NCI-H2227 (cell line): ENCODE results near the gene PARVB.
"Not testable (repeated sequence)": the region's sequence is repeated elsewhere in the genome, so short reads cannot be mapped to it uniquely, and the experiment has no call there.

ENCODE experiments used
- DNase-seq: peaks from one replicate; lab custom pipeline; 2025; ENCODE audit not compliant: unreplicated experiment; lab: John Stamatoyannopoulos, UW

PARVB gene

DNA sequence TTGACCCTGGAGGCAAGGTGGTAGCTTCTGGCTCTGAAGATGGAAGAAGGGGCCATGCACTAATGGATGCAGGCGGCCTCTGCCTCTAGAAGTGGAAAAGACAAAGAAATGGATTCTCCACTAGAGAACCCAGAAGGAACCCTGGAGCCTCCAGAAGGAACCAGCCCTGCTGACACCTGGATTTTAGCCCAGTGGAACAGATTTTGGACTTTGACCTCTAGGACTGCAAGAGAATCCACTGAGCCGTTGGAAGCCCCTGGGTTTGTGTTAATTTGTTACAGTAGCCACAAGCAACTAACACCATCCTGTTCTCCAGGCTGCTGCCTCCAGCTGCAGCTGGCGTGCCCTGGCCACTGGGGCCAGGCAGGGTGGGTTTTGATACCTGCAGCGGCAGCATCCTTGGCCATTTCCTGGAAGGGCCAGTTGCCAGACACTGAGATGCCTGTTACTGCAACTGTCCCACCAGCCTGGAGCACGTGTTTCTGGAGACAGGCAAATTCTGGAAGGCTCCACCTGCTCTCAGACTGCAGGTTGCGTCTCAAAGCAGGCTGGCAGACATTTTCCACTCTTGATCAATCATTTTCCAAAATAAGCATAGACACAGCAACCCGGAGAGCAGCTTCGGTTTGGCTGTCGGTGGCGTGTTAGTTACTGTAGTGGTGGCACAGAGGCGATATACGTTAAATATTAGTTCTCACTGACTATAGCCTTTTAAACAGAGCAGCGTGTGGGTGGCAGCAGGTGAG is 79.8 kb downstream of the PARVB start:
- DNase-seq: no peak

DNA sequence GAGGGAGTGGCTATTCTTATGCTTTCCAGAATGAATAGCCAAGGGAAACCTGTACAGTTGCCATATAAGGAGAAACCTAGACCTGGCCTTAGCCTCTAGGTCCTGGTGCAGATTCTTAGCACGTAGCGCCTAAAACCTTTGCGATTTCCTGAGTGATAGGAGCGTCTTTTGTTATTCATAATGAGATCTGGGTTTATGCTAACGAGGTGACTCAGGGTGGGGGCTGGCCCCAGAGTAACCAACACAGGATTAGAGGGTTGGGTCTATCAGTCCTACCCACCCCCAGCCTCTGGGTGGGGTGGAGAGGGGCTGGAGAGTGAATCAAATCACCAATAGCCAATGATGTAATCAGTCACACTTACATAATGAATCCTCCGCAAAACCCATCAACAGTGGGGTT is 83.2 kb downstream of the PARVB start:
- DNase-seq: no peak

DNA sequence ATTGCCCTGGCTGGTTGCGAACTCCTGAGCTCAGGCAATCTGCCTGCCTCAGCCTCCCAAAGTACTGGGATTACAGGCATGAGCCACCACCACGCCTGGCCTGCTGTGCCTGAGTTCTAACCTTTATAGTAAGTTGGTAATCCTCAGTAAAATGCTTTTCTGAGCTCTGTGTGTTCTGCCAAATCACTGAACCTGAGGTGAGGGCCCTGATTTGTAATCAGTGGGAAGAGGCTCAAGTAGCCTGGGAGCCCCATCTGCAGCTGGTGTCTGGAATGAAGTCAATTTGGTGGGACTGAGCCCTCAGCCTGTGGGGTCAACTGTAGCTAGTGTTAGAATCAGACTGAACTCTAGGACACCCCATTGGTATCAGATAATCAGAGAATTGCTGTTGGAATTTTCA is 84.0 kb downstream of the PARVB start:
- no peak for DNase-seq

DNA sequence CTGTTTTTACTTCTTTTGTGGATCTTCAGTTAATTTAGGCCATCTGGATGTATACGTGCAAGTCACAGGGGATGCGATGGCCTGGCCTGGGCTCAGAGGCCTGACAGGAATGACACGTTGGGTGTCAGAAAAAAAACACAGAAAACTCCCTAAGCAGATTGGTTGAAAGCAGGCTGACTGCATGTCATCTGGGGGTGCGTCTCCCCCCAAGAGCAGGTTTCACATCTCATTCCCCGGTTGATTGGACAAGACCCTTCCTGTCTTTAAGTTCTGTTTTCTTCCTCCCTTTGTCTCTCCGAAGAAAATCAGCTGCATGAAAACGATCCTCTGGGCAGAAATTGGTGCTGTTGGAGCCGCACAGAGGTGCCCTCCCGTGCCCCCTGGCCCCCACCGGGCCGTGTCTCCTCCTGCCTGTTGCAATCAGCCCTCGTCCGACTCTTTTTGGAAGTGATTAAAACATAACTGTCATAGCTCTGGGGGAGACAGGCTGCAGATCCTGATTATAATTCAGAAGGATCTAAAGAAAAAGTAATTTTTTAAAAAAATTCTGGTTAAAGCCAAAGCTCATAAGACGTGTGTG is 84.8 kb downstream of the PARVB start:
- no peak for DNase-seq

DNA sequence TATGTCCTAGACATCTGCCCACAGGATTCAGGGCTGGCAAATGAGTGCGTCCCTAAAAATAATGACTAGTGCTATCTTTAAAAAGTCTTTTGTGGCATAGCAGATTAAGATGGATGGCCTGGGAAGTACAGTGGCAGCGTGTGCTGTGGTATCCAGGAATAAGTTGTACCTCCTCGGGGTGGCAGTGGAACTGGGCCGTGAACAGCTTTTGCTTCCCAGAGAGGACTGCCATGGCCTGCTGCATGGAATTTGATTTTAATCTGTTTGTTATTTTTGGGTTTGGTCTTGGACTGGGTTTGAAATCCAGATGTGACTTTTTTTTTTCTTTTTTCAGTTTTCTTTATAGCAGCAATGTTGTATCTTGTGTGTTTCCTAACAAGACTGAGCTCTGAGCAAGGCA is 85.3 kb downstream of the PARVB start:
- DNase-seq: no peak

DNA sequence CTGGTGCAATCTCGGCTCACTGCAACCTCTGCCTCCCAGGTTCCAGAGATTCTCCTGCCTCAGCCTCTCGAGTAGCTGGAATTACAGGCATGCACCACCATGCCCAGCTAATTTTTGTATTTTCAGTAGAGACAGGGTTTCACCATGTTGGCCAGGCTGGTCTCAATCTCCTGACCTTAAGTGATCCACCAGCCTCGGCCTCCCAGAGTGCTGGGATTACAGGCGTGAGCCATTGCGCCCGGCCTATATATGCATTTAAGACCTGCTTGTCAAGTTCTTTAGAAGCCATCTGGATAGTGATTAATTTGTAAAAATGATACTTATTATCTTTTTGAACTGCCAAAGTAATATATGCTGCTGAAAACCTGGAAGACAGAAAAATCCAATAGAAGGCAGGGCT is 86.6 kb downstream of the PARVB start:
- DNase-seq: not testable (repeated sequence)

DNA sequence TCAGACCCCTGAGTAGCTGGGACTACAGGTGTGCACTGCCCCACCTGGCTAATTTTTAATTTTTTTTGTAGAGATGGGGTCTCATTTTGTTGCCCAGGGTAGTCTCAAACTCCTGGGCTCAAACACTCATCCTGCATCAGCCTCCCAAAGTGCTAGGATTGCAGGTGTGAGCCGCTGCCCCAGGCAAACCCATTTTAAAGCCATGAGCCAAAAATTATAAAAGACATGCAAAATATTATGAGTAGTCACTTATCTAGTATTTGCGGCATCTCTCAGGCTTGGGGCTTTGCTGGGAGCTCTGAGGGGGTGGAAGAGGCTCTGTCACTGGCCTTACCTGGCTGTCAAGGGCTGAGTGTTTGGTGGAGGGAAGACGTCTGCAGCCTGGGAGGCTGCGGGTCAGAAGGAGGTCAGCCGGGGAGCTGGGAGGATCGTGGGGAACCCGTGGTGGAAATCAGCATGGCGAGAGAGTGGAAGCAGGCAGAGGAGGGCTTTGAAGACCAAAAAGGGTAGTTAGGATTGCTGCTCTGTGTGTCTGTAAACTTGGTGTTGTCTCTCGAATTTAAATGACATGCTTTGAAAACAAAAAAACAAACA is 87.6 kb downstream of the PARVB start:
- no peak for DNase-seq

DNA sequence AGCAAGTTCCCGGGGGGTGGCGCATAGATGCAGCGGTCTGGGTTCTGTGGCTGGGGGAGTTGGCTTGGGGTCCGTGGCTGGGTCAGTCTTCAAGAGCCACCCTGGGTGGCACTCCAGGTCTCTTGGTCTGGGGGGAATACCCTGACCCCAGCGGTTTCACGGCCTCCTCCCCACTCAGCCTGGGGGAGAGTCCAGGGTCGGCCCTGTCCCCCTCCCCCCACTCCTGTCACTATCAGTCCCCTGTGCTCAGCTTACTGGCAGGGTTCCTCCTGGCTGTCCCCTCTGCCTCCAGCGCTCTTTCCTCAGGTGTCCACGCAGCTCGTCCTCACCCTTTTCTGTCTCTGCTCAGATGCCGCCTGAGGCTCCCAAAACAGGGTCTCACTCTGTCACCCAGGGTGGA is 88.1 kb downstream of the PARVB start:
- DNase-seq: no peak

DNA sequence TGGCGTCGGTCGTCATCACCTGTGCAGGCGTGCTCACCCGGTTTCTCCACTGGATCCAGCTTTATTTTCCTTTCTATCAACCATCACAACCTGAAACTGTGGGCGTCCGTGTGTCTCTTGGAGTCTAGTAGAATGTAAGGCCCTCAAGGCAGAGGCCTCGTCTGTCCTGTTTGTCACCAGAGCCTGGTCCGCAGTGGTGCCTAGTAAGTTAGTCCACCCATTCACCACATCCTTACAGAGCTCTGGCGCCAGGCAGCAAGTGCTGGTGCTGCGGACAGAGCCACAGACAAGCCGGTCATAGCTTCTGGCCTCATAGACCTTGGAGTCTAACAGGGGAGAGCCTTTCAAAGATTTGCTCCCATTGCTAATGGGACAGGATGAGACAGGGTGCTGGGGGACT is 92.2 kb downstream of the PARVB start:
- no peak for DNase-seq

DNA sequence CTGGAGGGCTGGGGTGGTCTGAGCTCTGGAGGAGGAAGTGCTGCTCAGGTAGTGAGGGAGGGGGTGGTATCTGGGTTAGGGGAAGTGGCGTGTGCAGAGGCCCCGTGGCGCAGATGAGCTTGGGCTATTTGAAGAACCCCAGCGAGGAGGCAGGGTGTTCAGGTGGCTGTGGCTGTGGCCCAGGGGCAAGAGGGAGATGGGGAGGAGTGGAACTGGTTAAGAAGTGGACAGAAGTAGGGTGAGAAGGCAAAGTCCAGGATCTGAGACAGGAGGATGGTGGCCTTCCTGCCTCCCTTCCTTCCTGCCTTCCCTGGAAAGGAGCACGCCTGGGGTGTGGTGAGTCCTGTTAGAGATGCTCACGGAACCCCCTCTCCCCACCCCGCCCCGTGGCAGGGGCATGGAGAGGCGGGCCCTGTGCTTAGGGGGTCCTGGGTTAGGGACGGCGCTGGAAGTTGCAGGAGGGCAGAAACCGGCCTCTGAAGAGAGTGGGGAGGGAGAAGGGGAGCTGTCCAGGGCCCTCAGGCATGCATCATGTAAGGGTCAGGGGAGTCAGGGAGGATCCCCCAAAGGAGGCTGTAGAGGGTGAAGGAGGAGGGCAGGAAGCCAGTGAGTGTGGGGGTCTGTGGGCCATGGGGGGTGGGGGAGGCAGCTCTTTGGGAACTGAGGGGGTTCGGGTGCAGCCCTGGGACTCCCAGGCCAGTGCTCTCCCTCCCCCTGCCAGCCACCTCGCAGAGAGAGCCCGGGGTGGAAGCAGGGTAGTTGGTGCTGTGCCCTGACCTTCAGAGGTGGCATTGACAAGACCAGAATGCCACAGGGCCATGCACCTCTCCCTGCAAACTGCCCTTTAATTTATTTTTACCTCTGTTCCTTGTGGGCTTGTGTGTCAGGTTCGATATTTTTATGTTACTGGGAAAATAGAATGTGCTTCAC is 92.9 kb downstream of the PARVB start:
- no peak for DNase-seq

DNA sequence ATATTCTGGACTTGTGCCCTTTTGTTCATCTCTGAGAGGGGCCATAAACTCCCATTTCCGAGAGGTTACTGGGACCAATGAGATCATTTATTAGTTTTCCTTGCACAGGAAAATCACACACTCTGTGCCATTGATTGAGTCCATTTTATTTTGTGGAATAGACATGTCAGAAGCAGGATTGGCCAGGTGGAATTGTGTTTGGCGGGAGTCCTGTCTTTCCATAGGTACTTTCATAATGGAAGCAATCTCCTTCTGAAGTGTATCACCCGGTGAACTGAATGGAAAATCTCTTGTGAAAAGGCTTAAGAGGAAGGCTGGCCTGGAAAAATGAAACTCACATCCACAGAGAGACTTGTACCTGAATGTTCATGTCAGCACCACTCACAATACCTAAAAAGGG is 93.6 kb downstream of the PARVB start:
- DNase-seq: no peak

DNA sequence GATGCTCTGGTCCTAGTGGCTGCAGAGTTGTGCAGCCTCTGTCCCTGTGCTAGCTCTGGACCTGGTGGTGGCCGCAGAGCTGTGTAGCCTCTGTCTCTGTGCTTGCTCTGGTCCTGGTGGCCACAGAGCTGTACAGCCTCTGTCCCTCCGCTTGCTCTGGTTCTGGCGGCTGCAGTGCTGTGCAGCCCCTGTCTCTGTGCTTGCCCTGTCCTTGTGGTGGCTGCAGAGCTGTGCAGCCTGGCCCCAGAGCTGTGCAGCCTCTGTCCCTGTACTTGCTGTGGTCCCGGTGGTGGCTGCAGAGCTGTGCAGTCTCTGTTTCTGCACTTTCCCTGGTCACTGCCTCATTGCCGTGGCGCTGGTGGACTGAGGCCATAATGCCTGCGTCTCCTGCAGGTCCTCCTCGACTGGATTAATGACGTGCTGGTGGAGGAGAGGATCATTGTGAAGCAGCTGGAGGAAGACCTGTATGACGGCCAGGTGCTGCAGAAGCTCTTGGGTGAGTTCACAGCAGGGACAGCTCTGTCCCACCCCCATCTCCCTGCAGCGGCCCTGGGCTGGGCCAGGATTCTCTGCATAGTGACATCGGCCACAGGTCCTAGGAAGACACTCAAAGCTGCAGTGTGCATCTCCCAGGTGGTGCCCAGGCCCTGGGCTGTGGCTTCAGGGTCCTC is 94.7 kb downstream of the PARVB start:
- no peak for DNase-seq

DNA sequence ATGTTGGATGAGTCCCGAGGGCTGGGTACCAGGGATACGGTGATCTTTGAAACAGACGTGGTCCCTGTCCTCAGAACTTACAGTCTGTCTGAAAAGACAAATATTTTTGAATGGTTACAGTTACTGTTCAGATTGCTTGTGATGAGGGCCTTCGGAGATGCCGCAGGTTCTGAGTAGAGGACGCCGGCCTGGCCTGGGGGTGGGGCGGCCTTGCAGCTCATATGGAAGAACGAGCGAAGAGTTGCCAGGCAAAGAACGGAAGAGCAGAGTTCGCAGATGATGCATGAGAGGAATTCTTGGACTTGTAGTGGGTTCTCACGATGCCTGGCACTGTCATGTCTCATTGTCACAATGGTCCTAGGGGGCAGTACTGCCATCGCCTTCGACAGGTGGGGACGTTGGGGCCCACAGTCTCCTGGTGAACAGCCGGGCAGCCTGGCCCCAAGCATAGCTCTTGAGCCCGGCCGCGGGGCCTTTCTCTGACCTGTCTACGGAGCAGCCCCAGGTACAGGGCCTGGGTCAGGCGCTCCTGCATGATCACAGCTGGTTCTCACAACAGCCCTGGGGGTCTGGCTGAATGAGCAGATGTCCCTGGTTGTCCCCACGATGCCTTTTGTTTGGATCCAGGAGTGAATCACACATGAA is 95.7 kb downstream of the PARVB start:
- DNase-seq: no peak

DNA sequence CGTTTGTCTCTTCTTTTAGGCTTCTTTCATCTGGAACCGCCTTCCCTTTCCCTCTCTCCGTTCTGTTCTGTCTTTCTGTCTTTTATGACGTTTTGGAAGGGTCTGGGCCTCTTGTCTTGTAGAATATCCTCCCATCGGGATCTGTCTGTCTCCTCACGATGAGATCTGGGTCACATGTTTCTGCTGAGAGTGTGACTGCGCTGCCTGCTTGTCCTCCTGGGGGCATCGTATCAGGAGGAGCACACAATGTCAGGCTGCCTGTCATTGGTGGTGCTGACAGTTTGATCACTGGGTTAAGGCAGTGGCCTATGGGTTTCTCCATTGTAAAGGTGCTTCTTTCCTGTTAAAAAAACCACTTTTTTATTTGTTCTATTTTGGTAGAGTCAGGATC is 96.2 kb downstream of the PARVB start:
- no peak for DNase-seq

DNA sequence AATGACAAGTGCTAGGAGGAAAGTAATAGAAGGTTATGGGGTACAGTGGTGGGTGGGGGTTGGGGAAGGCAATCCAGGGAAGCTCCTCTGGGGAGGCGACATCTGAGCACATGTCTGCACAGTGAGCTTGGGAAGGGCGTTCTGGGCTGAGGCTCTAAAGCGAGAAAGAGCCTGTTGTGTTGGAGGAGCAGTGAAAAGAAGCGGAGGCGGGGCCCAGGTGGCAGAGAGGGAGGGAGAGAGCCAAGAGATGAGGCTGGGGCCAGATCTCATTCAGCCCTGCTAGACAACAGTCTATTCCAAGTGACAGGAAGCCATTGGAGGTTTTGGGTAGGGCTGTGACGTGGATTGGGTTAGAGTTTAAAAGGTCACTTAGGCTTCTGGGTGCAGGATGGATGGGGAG is 101.3 kb downstream of the PARVB start:
- DNase-seq: no peak

DNA sequence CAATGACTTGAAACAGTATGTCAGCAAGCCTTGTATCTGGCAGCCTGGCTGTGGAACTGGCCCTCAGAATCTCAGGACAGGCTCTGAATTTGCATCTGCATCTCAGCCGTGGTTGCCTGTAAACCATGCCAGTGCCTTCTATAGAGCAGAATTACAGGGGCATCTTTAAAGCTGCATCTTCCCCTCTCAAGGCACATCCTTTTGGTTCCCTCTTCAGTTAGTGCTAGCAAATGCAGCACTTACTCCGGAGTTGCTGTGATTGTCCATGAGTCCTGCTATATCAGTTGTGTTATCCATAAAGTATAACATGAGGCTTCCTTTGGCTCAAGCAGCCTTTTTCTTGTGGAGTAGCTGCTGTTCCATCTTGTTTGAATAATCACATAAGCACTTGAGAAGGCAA is 102.7 kb downstream of the PARVB start:
- no peak for DNase-seq

DNA sequence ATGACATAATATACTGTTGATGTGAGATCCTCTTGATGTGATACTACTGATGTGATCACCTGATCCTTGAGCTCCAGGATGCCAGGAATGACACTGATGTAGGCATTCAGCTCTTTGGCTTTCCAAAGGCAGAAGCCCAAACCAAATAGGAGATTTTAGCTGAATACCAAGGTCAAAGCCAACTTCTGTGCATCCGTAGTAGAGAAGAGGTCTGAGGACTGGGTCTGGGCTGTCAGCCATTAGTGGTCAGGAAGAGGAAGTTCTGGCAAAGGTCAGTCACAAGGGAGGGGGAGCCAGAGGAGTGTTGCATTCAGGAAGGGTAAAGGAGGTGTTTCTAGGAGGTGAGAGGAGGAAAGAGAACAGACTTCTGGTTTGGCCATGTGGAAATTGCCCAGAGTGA is 103.3 kb downstream of the PARVB start:
- no peak for DNase-seq

DNA sequence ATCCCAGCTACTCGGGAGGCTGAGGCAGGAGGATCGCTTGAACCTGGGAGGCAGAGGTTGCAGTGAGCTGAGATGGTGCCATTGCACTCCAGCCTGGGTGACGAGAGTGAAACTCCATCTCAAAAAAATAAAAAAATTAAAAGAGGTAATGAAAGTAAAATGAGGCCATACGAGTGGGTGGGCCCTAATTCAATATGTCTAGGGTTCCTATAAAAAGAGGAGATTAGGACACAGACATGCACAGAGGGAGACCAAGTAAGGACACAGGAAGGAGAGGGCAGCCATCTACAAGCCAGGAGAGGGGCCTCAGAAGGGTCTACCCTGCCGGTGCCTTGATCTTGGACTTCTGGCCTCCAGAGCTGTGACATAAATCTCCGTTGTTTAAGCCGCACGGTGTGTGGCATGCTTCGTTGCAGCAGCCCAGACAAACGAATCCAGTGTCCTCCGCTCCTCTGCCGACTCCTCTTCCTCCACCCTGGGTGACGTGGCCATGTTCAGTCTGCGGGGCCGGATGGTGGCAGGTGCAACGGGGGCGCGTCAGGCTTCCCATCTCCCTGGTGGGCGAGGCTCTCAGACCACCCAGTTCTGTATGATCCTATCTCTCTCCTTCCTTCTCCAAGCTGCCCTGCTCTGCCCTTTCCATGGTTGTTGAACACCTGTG is 105.0 kb downstream of the PARVB start:
- no peak for DNase-seq

DNA sequence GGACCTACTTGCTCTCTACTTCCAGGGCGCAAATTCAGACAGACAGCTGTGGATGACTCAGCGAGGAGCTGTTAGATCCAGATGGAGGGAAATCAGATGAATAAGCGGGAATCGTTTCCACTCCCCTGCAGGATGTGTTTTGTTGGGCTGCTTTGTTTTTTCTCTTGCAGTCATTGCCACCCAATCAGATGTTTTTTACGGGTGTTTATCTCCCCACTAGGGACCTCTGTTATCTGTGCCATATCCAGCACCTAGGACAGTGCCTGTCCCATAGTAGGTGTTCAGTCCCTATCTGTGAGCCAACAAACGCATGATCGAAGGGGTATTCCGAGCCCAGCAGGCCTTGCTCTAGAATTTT is 105.5 kb downstream of the PARVB start:
- no peak for DNase-seq

DNA sequence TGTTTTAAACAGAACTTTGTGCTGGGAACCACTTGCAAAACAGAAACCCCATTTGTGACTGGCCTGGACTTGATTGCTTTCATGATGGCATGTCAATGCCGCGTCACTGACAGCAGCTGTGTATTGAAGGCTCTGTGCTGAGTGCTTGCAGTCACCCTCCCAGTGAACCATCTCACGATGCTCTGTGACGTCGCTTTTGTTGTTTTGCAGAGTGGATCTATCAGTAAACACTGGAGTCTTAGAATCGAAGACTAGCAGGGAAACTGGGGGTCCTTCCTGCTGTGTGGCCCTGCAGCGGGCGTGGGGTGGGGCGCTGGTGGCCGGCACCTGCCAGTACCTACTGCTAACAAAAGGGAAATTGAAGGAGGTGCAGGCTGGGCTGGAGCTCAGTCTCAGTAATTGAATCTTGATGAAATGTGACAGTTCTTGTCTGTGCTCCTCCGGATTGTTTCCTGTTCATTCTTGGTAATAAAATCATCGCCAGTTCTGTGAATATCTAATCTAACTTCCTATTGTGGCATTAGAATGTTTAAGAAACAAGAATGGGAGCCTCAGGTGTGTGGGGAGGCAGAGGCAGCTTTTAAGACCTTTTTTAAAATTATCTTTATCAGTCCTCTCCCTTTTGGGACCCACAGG is 106.1 kb downstream of the PARVB start:
- DNase-seq: peak; percentile 5
